Ammon's horn (tissue), 1 donor: ENCODE results near the gene CCDC78.
"Not testable (repeated sequence)": the region's sequence is repeated elsewhere in the genome, so short reads cannot be mapped to it uniquely, and the experiment has no call there.

Source experiments
- DNase-seq: peaks from one replicate; pipeline ENCODE4 v3.0.0-alpha.2; 2016; ENCODE audit warnings: low spot score

CCDC78 gene

GRCh38 chr16:722835-723633 is 3.2 kb downstream of the CCDC78 start:
- no peak for DNase-seq

GRCh38 chr16:721765-722540 is 4.3 kb downstream of the CCDC78 start:
- no peak for DNase-seq

GRCh38 chr16:720990-721764 is 5.1 kb downstream of the CCDC78 start, which contains the start of gene ANTKMT:
ANTKMT (plus strand) TSS chr16:721146; CDS start chr16:721275, 129 bp downstream.
- DNase-seq = peak; percentile 76

- peak; percentile 80 for DNase-seq
Observed at GRCh38 chr16:720447-720989, 5.7 kb downstream of the CCDC78 start.

- no peak for DNase-seq
Observed at GRCh38 chr16:719815-720446, 6.3 kb downstream of the CCDC78 start.

- no peak for DNase-seq
Observed at GRCh38 chr16:718922-719321, 7.3 kb downstream of the CCDC78 start.

GRCh38 chr16:718389-718788 is 7.9 kb downstream of the CCDC78 start:
- DNase-seq = no peak

GRCh38 chr16:717450-718245 is 8.6 kb downstream of the CCDC78 start:
- DNase-seq = no peak

GRCh38 chr16:716768-717325 is 9.4 kb downstream of the CCDC78 start:
- DNase-seq = no peak

- DNase-seq = peak; percentile 96
Observed at GRCh38 chr16:716200-716568, 10.1 kb downstream of the CCDC78 start.

- no peak for DNase-seq
Observed at GRCh38 chr16:715477-716199, 10.6 kb downstream of the CCDC78 start.

GRCh38 chr16:714558-715476 is 11.4 kb downstream of the CCDC78 start, which contains the start of gene METRN:
METRN (plus strand) TSS chr16:715118; CDS start chr16:715290, 172 bp downstream.
- peak; percentile 91 for DNase-seq

- no peak for DNase-seq
Observed at GRCh38 chr16:714079-714478, 12.2 kb downstream of the CCDC78 start.

GRCh38 chr16:712740-713250 is 13.4 kb downstream of the CCDC78 start:
- not testable (repeated sequence) for DNase-seq

GRCh38 chr16:711548-712320 is 14.5 kb downstream of the CCDC78 start:
- DNase-seq = peak; percentile 85

GRCh38 chr16:711084-711483 is 15.2 kb downstream of the CCDC78 start:
- no peak for DNase-seq

- no peak for DNase-seq
Observed at GRCh38 chr16:710500-711075, 15.7 kb downstream of the CCDC78 start.
